Activated CD4-positive, alpha-beta T cell treated with anti-CD3 and anti-CD28 coated beads, Interleukin-2, Interleukin-6, amounts not matched to agents 100 ng/mL and 50 ng/mL, durations not matched to agents 16 hours and 8 hours (primary cell): ENCODE measurements around the gene TTC17.
"Not testable (repeated sequence)": the region's sequence is repeated elsewhere in the genome, so short reads cannot be mapped to it uniquely, and the experiment has no call there.

Experiments used
- DNase-seq: peaks from one replicate; pipeline ENCODE4 v3.0.0-alpha.2; 2020

Gene TTC17

GRCh38 chr11:43462359-43462758 is 103.6 kb downstream of the TTC17 start:
- DNase-seq, result no peak

- no peak for DNase-seq
These were observed 109.2 kb downstream of the TTC17 start for GRCh38 chr11:43467958-43468357.

GRCh38 chr11:43477491-43477890 is 118.8 kb downstream of the TTC17 start:
- DNase-seq, result not testable (repeated sequence)

GRCh38 chr11:43486141-43486540 is 127.4 kb downstream of the TTC17 start:
- no peak for DNase-seq

- no peak for DNase-seq
These were observed 131.2 kb downstream of the TTC17 start for GRCh38 chr11:43489869-43490465.

GRCh38 chr11:43492701-43493100 is 134.0 kb downstream of the TTC17 start:
- no peak for DNase-seq

GRCh38 chr11:43493431-43493830 is 134.7 kb downstream of the TTC17 start:
- DNase-seq, result no peak

GRCh38 chr11:43497144-43497543 is 138.4 kb downstream of the TTC17 start:
- no peak for DNase-seq

- no peak for DNase-seq
These were observed 139.8 kb downstream of the TTC17 start for GRCh38 chr11:43498561-43498960.

- DNase-seq, result no peak
These were observed 144.7 kb downstream of the TTC17 start for GRCh38 chr11:43503417-43503816.

GRCh38 chr11:43504316-43504950 is 145.7 kb downstream of the TTC17 start:
- peak; percentile 6 for DNase-seq

- no peak for DNase-seq
These were observed 146.5 kb downstream of the TTC17 start for GRCh38 chr11:43505171-43505570.

GRCh38 chr11:43507171-43507570 is 148.5 kb downstream of the TTC17 start:
- DNase-seq, result no peak

- no peak for DNase-seq
These were observed 149.8 kb downstream of the TTC17 start for GRCh38 chr11:43508511-43508918.

- DNase-seq, result no peak
These were observed 153.2 kb downstream of the TTC17 start for GRCh38 chr11:43511959-43512358.

GRCh38 chr11:43515090-43515489 is 156.4 kb downstream of the TTC17 start:
- DNase-seq, result no peak

- no peak for DNase-seq
These were observed 157.7 kb downstream of the TTC17 start for GRCh38 chr11:43516316-43516850.

- DNase-seq, result no peak
These were observed 158.8 kb downstream of the TTC17 start for GRCh38 chr11:43517518-43517917.

GRCh38 chr11:43518408-43519160 is 159.9 kb downstream of the TTC17 start:
- no peak for DNase-seq

GRCh38 chr11:43521471-43521870 is 162.8 kb downstream of the TTC17 start:
- no peak for DNase-seq

GRCh38 chr11:43523632-43524031 is 164.9 kb downstream of the TTC17 start:
- no peak for DNase-seq

- DNase-seq, result no peak
These were observed 173.3 kb downstream of the TTC17 start for GRCh38 chr11:43532041-43532440.

GRCh38 chr11:43537833-43538615 is 179.3 kb downstream of the TTC17 start:
- DNase-seq, result no peak
